HG02852 (cell line): ENCODE data around the gene MMP15.

Experiments
- ATAC-seq: cut with Tn5 transposase; IDR thresholded peaks from one replicate; pipeline ENCODE4 v1.9.1; 2021; ENCODE audit warnings: mild to moderate bottlenecking, moderate library complexity; ENCODE audit not compliant: unreplicated experiment

The MMP15 gene

GRCh38 chr16:58034774-58035173 lies 9.2 kb downstream of the MMP15 start:
- no peak for ATAC-seq

GRCh38 chr16:58035356-58036170 lies 10.0 kb downstream of the MMP15 start:
- no peak for ATAC-seq

GRCh38 chr16:58036943-58037342 lies 11.4 kb downstream of the MMP15 start:
- ATAC-seq = no peak

- ATAC-seq = no peak
These were observed 12.0 kb downstream of the MMP15 start for GRCh38 chr16:58037365-58038057.

- no peak for ATAC-seq
These were observed 12.7 kb downstream of the MMP15 start for GRCh38 chr16:58038219-58038641.

GRCh38 chr16:58039829-58040495 lies 14.4 kb downstream of the MMP15 start:
- ATAC-seq = no peak

GRCh38 chr16:58040496-58040846 lies 14.9 kb downstream of the MMP15 start:
- ATAC-seq = no peak

GRCh38 chr16:58040945-58041627 lies 15.5 kb downstream of the MMP15 start:
- ATAC-seq = no peak

- no peak for ATAC-seq
These were observed 16.0 kb downstream of the MMP15 start for GRCh38 chr16:58041628-58041955.

- no peak for ATAC-seq
These were observed 16.7 kb downstream of the MMP15 start for GRCh38 chr16:58042001-58042885.

- no peak for ATAC-seq
These were observed 17.4 kb downstream of the MMP15 start for GRCh38 chr16:58042886-58043515.

- ATAC-seq = no peak
These were observed 18.1 kb downstream of the MMP15 start for GRCh38 chr16:58043571-58044155.

GRCh38 chr16:58044266-58045019 lies 18.9 kb downstream of the MMP15 start:
- ATAC-seq = no peak

GRCh38 chr16:58045096-58045495 lies 19.5 kb downstream of the MMP15 start:
- no peak for ATAC-seq

GRCh38 chr16:58046054-58046881 lies 20.7 kb downstream of the MMP15 start:
- no peak for ATAC-seq

- ATAC-seq = no peak
These were observed 21.4 kb downstream of the MMP15 start for GRCh38 chr16:58046936-58047335.

GRCh38 chr16:58047557-58048348 lies 22.2 kb downstream of the MMP15 start:
- no peak for ATAC-seq
